Skin of body (tissue), 2 donors: Measurements from ENCODE around the gene HAUS5. TPM values are rescaled to one million over a fixed set of nuclear protein-coding genes. Genes with fewer than 3 reads are reported as not detected.

Experiments used
- DNase-seq: peaks from one replicate; lab custom pipeline; 2025; lab: John Stamatoyannopoulos, UW
- total RNA-seq: library from RNA; depleted of rRNA; stranded (reverse); fragments of >200 nt; gene quantifications from one replicate; pipeline ENCODE4 v1.2.3, GENCODE V29; 2014

HAUS5 gene
- total RNA-seq, 1 donor from 2014 or later, result 6.9 TPM

- DNase-seq, result no peak
Measured at GRCh38 chr19:35670686-35671085, 58.2 kb downstream of the HAUS5 start.

- DNase-seq, result no peak
Measured at GRCh38 chr19:35671818-35672217, 59.3 kb downstream of the HAUS5 start.

- DNase-seq, result no peak
Measured at GRCh38 chr19:35673121-35673804, 60.7 kb downstream of the HAUS5 start.

Other genes starting within 250 kb of the HAUS5 start
- not detected for gene GPR42, start 241.7 kb upstream of the HAUS5 start, total RNA-seq
- gene FFAR2, start 164.5 kb upstream of the HAUS5 start, total RNA-seq, result 0.99 TPM
- 579 TPM for gene KRTDAP, start 122.3 kb upstream of the HAUS5 start, total RNA-seq
- gene DMKN, start 99.1 kb upstream of the HAUS5 start, total RNA-seq, result 456 TPM
- 197 TPM for gene SBSN, start 84.4 kb upstream of the HAUS5 start, total RNA-seq
- 0.20 TPM for gene GAPDHS, start 79.3 kb upstream of the HAUS5 start, total RNA-seq
- gene TMEM147, start 67.1 kb upstream of the HAUS5 start, total RNA-seq, result 41.2 TPM
- not detected for gene ATP4A, start 49.1 kb upstream of the HAUS5 start, total RNA-seq
- not detected for gene PMIS2, start 26.6 kb upstream of the HAUS5 start, total RNA-seq
- 21.8 TPM for gene RBM42, start 16.3 kb downstream of the HAUS5 start, total RNA-seq
- 0.79 TPM for gene ETV2, start 29.0 kb downstream of the HAUS5 start, total RNA-seq
- 238 TPM for gene COX6B1, start 35.6 kb downstream of the HAUS5 start, total RNA-seq
- 0.49 TPM for gene UPK1A, start 53.8 kb downstream of the HAUS5 start, total RNA-seq
- gene ZBTB32, start 91.8 kb downstream of the HAUS5 start, total RNA-seq, result not detected
- 11.8 TPM for gene KMT2B, start 105.3 kb downstream of the HAUS5 start, total RNA-seq
- 1.2 TPM for gene IGFLR1, start 129.7 kb downstream of the HAUS5 start, total RNA-seq
- gene U2AF1L4, start 132.7 kb downstream of the HAUS5 start, total RNA-seq, result 5.9 TPM
- gene PSENEN, start 132.9 kb downstream of the HAUS5 start, total RNA-seq, result 10.1 TPM
- 4.2 TPM for gene LIN37, start 135.8 kb downstream of the HAUS5 start, total RNA-seq
- gene HSPB6, start 144.3 kb downstream of the HAUS5 start, total RNA-seq, result 18.4 TPM
- 4.5 TPM for gene PROSER3, start 145.4 kb downstream of the HAUS5 start, total RNA-seq
- gene ARHGAP33, start 162.8 kb downstream of the HAUS5 start, total RNA-seq, result 5.1 TPM
- not detected for gene PRODH2, start 200.1 kb downstream of the HAUS5 start, total RNA-seq
- gene NPHS1, start 239.8 kb downstream of the HAUS5 start, total RNA-seq, result not detected
- gene KIRREL2, start 244.2 kb downstream of the HAUS5 start, total RNA-seq, result 0.10 TPM